Measurements from ENCODE around the gene PLLP. TPM values are rescaled to one million over a fixed set of nuclear protein-coding genes. Genes with fewer than 3 reads are reported as not detected.
"Not testable (repeated sequence)": the region's sequence is repeated elsewhere in the genome, so short reads cannot be mapped to it uniquely, and the experiment has no call there.

PLLP gene
- total RNA-seq, 2 donors from 2014 or later = not detected

- H3K9me3 Mint-ChIP-seq = no peaks in the 10 kb centered on the region
- peaks cover 9% of the 10 kb centered on the region for H3K4me1 Mint-ChIP-seq
- H3K27me3 Mint-ChIP-seq = no peaks in the 10 kb centered on the region
- no peaks in the 10 kb centered on the region for H3K36me3 Mint-ChIP-seq (ENCODE audit: low read depth)
- no peak overlapping the region for H3K4me3 Mint-ChIP-seq
- no peak overlapping the region for H3K27ac Mint-ChIP-seq
- no peak for ATAC-seq (replicated peaks)
These were observed 12.5 kb downstream of the PLLP start for GRCh38 chr16:57271867-57272495.

GRCh38 chr16:57271063-57271345, 13.5 kb downstream of the PLLP start:
- no peak overlapping the region for H3K4me3 Mint-ChIP-seq
- H3K4me1 Mint-ChIP-seq = peaks cover 11% of the 10 kb centered on the region

GRCh38 chr16:57270221-57271062, 14.0 kb downstream of the PLLP start:
- Mint-ChIP-seq H3K4me3 (no peak overlapping the region), H3K27ac (no peak overlapping the region), H3K9me3 (no peaks in the 10 kb centered on the region), H3K27me3 (no peaks in the 10 kb centered on the region), H3K4me1 (peaks cover 13% of the 10 kb centered on the region), H3K36me3 (ENCODE audit: low read depth) (no peaks in the 10 kb centered on the region)
- ATAC-seq (replicated peaks) = no peak

More at GRCh38 chr16:57271063-57271345, 13.5 kb downstream of the PLLP start:
- Mint-ChIP-seq H3K27ac (no peak overlapping the region), H3K27me3 (no peaks in the 10 kb centered on the region), H3K9me3 (no peaks in the 10 kb centered on the region), H3K36me3 (ENCODE audit: low read depth) (no peaks in the 10 kb centered on the region)
- no peak for ATAC-seq (replicated peaks)

DNA sequence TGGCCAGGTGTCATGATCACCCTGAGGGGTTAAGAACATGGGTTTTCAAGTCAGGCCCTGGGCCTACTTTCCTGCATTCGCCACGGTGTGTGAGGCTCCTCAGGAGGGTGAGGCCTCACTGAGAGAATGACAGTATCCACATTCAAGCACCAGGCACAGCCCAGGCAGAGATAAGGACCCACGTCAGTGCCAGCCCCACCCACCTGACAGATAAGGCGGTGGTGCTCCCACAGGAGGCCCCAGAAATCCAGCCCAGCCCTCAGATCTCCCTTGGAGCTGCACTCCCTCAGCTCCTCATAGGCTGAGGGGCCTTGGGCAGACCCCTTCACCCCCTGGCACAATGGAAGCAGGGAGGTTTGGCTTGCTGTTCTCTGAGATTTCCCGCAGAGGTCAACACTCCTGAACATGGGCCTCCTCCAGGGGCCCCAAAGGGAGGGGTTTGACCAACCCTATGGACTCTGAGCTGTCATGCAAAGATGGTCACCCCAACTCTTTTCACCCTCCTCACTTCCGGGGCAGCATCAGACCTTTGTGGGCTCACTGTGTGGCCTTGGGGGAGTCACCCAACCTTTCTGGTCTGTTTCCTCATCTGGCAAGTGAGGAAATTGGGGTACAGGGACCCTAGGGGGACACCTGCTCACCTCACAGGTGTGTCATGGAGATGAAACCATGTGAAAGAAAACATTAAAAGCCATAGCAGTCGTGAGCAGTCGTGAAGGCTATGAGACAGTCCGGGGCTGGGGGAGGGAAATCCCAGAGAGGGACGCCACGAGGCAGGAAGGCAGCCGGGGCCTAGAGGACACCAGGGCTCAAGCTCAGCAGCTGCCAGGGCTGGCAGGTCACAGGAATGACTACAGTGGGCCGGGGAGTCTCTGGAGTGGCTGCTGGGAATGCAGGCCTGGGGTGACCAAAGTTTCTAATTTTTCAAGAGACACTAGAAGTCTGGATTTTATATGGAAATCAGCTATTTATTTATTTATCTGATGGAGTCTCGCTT, 15.4 kb downstream of the PLLP start:
- Mint-ChIP-seq H3K4me1 (peaks cover 16% of the 10 kb centered on the region), H3K27me3 (no peaks in the 10 kb centered on the region), H3K36me3 (ENCODE audit: low read depth) (no peaks in the 10 kb centered on the region), H3K27ac (peak overlapping the region; percentile 78), H3K4me3 (no peak overlapping the region), H3K9me3 (no peaks in the 10 kb centered on the region)
- ATAC-seq (replicated peaks) = no peak

DNA sequence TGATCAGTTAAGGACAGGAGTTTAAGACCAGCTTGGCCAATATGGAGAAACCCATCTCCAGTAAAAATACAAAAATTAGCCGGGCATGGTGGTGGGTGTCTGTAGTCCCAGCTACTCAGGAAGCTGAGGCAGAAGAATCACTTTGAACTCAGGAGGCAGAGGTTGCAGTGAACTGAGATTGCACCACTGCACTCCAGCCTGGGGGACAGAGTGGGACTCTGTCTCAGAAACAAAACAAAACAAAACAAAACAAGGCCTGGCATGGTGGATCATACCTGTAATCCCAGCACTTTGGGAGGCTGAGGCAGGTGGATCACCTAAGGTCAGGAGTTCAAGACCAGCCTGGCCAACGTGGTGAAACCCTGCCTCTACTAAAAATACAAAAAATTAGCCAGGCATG, 17.1 kb downstream of the PLLP start:
- not testable (repeated sequence) for H3K27ac Mint-ChIP-seq; H3K27me3 Mint-ChIP-seq; ATAC-seq (replicated peaks); H3K36me3 Mint-ChIP-seq (ENCODE audit: low read depth); H3K9me3 Mint-ChIP-seq
- peaks cover 16% of the 10 kb centered on the region for H3K4me1 Mint-ChIP-seq
- peak overlapping the region; percentile 37 for H3K4me3 Mint-ChIP-seq

- Mint-ChIP-seq H3K36me3 (ENCODE audit: low read depth) (no peaks in the 10 kb centered on the region), H3K9me3 (no peaks in the 10 kb centered on the region), H3K4me3 (peak overlapping the region; percentile 37), H3K27ac (peak overlapping the region; percentile 53), H3K27me3 (no peaks in the 10 kb centered on the region), H3K4me1 (peaks cover 16% of the 10 kb centered on the region)
- peak; percentile 70 for ATAC-seq (replicated peaks)
These were observed 17.8 kb downstream of the PLLP start for GRCh38 chr16:57266531-57267260.

DNA sequence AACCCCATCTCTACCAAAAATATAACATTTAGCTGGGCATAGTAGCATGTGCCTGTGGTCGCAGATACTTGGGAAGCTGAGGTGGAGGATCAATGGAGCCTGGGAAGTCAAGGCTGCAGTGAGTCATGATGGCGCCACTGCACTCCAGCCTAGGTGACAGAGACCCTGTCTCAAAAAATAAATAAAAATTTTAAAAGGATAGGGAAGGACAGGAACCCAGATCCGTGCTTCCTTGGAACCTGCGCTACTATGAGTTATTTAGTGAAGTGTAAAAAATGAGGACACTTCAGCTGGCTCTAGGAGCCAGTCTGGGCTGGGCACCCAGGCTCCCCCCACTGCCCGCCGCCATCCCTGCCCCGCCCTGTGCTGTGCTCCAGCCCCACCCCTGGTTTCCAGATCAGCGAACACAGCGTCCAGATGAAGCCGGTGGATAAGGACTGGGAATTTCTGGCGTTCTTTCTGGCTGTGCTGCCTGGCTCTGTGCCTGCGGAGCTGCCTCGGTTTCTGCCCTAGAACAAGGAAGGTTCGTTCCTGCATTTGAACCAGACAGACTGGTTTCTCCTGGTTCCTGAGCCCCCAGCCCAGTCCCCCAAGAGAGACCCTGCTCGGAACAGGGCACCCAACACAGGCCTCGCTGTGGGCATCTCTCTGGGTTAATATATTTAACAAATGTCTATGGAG, 18.5 kb downstream of the PLLP start:
- H3K36me3 Mint-ChIP-seq (ENCODE audit: low read depth) = no peaks in the 10 kb centered on the region
- no peaks in the 10 kb centered on the region for H3K27me3 Mint-ChIP-seq
- peak overlapping the region; percentile 53 for H3K27ac Mint-ChIP-seq
- peaks cover 16% of the 10 kb centered on the region for H3K4me1 Mint-ChIP-seq
- peak overlapping the region; percentile 37 for H3K4me3 Mint-ChIP-seq
- ATAC-seq (replicated peaks) = no peak
- no peaks in the 10 kb centered on the region for H3K9me3 Mint-ChIP-seq

- no peaks in the 10 kb centered on the region for H3K27me3 Mint-ChIP-seq
- no peaks in the 10 kb centered on the region for H3K36me3 Mint-ChIP-seq (ENCODE audit: low read depth)
- H3K4me3 Mint-ChIP-seq = no peak overlapping the region
- ATAC-seq (replicated peaks) = no peak
- H3K4me1 Mint-ChIP-seq = peaks cover 20% of the 10 kb centered on the region
- H3K9me3 Mint-ChIP-seq = no peaks in the 10 kb centered on the region
- peak overlapping the region; percentile 53 for H3K27ac Mint-ChIP-seq
These were observed 19.5 kb downstream of the PLLP start for GRCh38 chr16:57264950-57265371.

- ATAC-seq (replicated peaks) = no peak
- H3K9me3 Mint-ChIP-seq = no peaks in the 10 kb centered on the region
- H3K4me3 Mint-ChIP-seq = no peak overlapping the region
- no peak overlapping the region for H3K27ac Mint-ChIP-seq
- H3K4me1 Mint-ChIP-seq = peaks cover 20% of the 10 kb centered on the region
- H3K27me3 Mint-ChIP-seq = no peaks in the 10 kb centered on the region
- H3K36me3 Mint-ChIP-seq (ENCODE audit: low read depth) = no peaks in the 10 kb centered on the region
These were observed 20.1 kb downstream of the PLLP start for GRCh38 chr16:57264381-57264780.

DNA sequence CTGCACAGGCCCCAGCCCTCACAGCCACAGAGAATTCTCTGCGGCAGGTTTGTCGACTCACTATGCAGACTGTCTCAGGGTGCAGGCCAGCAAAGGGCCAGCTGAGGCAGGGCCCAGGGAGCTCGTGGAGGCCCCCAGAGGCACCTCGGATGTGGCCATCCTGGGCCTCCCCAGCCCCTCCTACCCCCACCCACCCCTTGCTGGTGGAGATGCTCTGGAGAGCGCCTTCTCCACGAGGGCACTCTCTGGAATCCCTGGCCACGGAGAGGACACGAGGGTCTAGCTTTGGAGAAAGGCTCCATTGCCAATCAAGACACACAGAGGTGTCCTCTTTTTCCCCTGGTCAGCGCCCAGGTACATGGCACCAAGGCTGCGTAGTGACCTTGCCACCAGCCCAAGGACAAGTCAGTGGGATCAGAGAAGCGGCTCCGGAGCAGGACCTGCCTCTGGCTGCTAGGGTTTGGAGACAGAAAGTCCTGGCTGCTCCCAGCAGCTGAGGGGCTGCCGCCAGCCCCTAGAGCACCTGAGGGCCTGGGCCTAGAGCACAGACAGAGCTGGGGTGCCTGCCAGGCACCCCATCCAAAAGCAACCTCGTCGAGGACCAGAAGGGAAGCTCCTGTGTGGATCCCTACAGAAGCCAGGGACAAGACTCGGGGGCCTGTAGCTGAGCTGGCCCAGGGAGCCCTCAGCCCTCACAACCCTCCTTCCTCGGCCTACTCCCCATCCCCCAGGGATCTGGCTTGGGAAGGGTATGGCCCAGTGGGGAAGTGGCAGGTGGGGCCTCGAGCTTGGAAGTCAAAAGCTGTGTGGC, 20.7 kb downstream of the PLLP start:
- Mint-ChIP-seq H3K27me3 (no peaks in the 10 kb centered on the region), H3K4me3 (no peak overlapping the region), H3K27ac (no peak overlapping the region), H3K4me1 (peaks cover 20% of the 10 kb centered on the region), H3K9me3 (no peaks in the 10 kb centered on the region), H3K36me3 (ENCODE audit: low read depth) (no peaks in the 10 kb centered on the region)
- no peak for ATAC-seq (replicated peaks)

- Mint-ChIP-seq H3K27ac (peak overlapping the region; percentile 66), H3K4me1 (peaks cover 16% of the 10 kb centered on the region), H3K36me3 (ENCODE audit: low read depth) (no peaks in the 10 kb centered on the region), H3K9me3 (no peaks in the 10 kb centered on the region), H3K27me3 (no peaks in the 10 kb centered on the region), H3K4me3 (no peak overlapping the region)
- ATAC-seq (replicated peaks) = no peak
These were observed 21.5 kb downstream of the PLLP start for GRCh38 chr16:57262841-57263540.

DNA sequence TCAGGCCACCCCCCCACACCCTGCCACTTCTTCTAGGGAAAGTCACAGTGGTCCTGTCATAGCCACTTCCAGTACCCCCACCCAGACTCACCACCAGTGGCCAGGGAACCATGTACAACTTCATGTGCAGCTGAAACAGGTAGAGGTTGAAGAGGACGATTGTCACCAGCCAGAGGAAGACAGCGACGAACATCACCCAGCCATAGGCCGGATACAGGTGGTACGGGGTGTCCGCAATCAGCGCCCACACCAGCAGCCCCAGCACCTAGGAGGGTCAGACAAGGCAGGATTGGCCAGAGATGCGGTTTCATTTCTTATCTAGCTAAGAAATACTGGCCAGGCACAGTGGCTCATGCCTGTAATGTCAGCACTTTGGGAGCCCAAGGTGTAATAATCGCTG, 22.7 kb downstream of the PLLP start:
- Mint-ChIP-seq H3K9me3 (no peaks in the 10 kb centered on the region), H3K27me3 (no peaks in the 10 kb centered on the region), H3K4me1 (peaks cover 15% of the 10 kb centered on the region), H3K27ac (no peak overlapping the region), H3K36me3 (ENCODE audit: low read depth) (no peaks in the 10 kb centered on the region), H3K4me3 (no peak overlapping the region)
- no peak for ATAC-seq (replicated peaks)

Measured in activated T-helper 17 cell treated with anti-CD3 and anti-CD28 coated beads, Interleukin-2, amount 50 U/mL, for 72 hours (primary cell).